ENCODE measurements around the gene CYP24A1. TPM values are rescaled to one million over a fixed set of nuclear protein-coding genes. Genes with fewer than 3 reads are reported as not detected.

Gene CYP24A1
- total and polyA plus RNA-seq, 2 of the 8 experiments (the other 6 are each of a cell fraction or from before 2014, with no cell fraction given): not detected

DNA sequence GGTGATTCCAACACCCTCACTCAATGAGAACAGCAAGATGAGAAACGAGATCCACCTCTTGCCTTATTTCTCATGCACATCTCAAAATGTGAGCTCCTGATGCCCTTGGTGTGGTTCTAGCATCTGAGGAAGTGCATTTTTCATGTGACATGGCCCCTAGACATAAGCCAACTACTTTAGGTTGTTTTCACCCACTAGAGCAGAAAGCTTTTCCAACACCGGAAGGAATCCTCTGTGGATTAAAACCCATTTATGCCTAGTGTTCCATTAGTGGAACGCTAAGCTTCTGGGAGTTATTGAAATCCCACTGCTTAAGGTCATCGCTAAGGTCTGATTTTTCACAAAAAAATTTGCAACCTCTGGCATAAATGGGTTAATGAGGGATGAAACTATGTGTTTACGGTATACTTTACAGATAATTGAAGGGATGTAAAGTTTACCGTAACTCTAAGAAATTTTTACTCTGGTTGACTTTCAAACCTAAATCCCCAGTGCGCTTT, 24.0 kb downstream of the CYP24A1 start (continued):
- TF ChIP-seq TEAD4 (IDR thresholded peaks at IDR 0.05; ENCODE audit: low read depth, low read length) (no peak), RNF2 (IDR thresholded peaks at IDR 0.05; ENCODE audit: borderline replicate concordance, low read depth, low read length, missing control alignments, poor library complexity, severe bottlenecking) (no peak), SIRT6 (IDR thresholded peaks at IDR 0.05; ENCODE audit: low read length) (no peak), TBP (IDR thresholded peaks at IDR 0.05; ENCODE audit: low read depth, low read length) (no peak), PHF8 (conservative IDR thresholded peaks at IDR 0.05; ENCODE audit: low read depth, low read length) (no peak), SUZ12 (IDR thresholded peaks at IDR 0.05; ENCODE audit: low read length) (no peak), RAD21 (IDR thresholded peaks at IDR 0.05 in 1 of 2, conservative IDR thresholded peaks at IDR 0.05 in 1 of 2; ENCODE audit: low read depth in 2 of 2, low read length in 2 of 2) (no peak), CHD1 (IDR thresholded peaks at IDR 0.05; ENCODE audit: low read depth, low read length) (no peak)
